ENCODE measurements around the gene HGFAC.

DNA sequence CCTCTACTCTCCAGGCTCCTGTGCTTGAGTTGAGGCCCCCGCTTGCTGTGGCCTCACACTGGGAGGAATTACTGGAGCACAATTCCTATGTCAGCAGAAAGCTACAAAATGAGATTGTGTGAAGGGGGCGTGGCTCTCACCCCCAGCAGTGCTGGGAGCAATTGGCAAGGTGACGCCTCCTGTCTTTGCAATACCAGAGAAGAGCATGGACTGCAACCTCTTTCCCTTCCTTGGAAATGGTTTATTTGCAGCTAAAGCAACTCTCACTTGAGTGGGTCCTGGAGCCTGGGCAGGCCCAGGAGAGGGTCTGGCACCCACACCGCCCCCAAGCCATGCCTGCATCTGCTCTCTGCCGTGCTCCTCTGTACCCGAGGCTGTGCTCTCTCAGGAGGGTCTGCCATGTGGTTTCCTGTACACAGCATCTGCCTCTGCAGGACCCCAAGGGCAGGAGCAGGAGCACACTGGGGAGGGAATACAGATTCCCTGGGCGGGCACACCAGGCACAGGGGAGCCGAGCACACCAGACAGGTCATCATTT is 32.9 kb upstream of the HGFAC start:
- TF ChIP-seq EZH2phosphoT487 (IDR thresholded peaks at IDR 0.05; ENCODE audit: borderline replicate concordance, low read depth): no peak
- no peak for TF ChIP-seq YY1 (IDR thresholded peaks at IDR 0.05; ENCODE audit: low read depth)
